GM18511 (cell line): Measurements from ENCODE around the gene FAM53A.
"Not testable (repeated sequence)": the region's sequence is repeated elsewhere in the genome, so short reads cannot be mapped to it uniquely, and the experiment has no call there.

Experiments used
- ATAC-seq: cut with Tn5 transposase; IDR thresholded peaks from one replicate; pipeline ENCODE4 v1.9.1; 2021; ENCODE audit warnings: mild to moderate bottlenecking, moderate library complexity; ENCODE audit not compliant: unreplicated experiment

Gene FAM53A

DNA sequence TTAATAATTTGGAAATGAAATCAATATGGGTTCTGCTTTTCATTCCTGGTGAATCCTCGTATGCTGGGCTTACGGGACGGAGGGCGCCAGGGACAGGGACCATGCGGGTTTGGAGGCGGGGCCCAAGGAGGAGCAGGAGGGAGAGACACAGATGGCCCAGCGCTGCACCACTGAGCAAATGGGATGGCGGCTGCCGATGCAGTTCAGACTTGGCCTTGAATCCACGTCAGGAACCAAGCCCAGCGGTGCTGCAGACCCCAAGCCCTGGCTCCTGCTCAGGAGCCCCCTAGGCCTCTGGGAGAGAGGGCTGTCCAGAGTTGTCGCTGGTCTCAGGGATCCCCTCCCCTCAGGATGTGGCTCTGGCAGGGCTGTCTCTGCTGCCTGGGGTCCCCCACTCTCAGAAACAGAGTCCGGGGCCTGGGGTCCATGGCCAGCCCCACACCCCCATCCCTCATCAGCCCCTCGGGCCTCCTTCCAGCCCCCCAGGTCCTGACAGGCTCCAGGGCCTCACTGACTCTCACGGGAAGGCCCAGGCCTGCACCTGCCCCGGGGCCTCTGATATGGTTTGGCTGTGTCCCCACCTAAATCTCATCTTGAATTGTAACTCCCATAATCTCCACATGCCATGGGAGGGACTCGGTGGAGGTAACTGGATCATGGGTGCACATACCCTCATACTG, 75.2 kb downstream of the FAM53A start:
- ATAC-seq = no peak

DNA sequence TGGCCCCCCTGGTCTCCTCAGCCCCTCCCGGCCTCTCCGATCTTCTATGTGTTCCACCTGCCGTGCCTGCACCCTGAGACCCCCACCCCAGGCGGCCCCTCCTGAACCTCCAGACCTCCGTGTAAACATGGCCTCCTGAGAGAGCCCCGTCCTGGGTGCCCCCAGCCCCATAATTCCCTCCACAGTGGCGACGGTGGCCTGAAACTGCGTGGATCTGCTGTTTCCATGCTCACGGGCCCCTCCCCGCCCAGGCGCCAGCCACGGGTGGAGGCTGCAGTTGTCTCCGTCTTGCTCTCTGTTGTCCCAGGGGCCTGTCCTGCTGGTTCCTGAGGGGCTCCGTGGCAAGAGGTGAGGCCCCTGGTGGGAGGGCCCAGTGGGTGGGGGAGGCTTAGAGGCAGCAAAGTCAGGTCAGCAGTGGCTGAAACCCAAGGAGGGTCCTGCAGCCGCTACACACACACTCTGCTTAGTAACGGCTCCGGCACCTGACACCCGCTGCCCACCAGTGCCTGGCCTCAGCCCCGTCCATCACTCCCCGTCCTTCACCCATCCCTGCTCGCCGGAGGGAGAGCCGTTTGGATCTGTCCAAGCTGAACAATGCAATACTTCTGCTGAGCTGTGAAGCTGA, 75.8 kb downstream of the FAM53A start:
- no peak for ATAC-seq

DNA sequence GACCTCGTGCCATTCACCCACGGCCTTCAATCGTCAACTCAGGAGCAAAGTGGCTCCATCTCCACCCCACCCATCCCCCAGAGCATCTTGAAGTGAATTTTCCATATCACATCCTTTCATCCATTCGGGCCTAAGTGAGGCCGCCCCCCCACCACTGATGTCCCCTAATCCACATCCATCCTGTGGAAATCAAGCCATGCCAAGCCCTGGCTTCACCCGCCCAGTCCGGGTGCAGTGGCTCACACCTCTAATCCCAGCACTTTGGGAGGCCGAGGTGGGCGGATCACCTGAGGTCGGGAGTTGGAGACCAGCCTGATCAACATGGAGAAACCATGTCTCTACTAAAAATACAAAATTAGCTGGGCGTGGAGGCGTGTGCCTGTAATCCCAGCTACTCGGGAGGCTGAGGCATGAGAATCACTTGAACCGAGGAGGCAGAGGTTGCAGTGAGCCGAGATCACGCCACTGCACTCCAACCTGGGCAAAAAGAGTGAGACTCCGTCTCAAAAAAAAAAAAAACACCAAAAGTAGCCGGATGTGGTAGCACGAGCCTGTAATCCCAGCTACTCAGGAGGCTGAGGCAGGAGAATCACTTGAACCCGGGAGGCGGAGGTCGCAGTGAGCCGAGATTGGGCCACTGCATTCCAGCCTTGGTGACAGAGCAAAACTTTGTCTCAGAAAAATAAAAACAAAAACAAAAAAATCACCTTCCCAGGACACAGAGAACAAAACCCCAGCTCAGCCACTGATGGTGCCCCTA, 76.5 kb downstream of the FAM53A start:
- not testable (repeated sequence) for ATAC-seq

DNA sequence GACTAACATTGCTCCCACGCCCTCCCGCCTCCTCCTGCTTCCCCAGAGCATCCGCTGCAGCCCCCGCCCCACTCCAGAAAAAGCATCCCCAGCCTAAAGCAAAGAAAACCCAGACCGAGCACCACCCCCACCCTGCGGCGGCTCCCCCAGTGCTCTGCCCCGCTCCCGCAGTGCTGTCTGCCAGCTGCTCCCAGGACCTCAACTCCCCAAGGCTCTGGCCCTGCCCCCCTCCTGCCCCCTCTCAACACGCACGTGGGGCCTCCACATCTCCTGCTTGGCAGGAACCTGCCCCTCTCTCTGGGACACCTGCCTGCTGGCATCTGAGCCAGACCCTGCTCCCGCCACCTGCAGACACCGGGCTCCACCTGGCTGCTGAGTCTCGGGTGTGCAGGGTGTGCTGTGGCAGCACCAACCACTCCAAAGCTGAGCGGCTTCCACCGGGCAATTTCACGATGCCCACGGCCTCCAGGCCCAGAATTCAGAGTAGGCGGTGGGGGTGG, 79.4 kb downstream of the FAM53A start:
- no peak for ATAC-seq

DNA sequence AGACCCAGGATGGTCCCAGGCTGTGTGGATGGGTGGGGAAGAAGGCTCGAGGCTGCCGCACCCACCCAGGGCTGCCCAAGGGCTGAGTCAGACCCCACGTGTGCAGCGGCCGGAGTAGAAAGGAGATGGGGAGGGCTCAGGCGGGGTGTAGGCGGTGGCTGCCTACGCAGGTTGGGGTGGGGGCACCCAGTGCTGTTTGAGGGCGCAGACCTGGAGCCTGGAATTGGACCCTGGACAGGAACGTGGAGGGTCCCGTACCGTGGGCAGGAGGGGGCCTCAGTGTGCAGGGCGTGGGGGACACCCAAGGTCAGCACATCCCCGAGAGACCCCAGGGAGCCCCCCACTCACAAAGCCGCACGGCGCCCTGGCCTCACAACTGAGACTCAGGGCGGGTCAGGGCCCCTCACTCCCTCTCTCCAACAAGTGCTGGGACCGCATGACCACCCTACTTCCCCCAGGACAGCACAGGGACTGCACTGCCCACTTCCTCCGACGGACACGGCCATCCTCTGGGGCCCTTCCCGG, 79.9 kb downstream of the FAM53A start:
- ATAC-seq = no peak

DNA sequence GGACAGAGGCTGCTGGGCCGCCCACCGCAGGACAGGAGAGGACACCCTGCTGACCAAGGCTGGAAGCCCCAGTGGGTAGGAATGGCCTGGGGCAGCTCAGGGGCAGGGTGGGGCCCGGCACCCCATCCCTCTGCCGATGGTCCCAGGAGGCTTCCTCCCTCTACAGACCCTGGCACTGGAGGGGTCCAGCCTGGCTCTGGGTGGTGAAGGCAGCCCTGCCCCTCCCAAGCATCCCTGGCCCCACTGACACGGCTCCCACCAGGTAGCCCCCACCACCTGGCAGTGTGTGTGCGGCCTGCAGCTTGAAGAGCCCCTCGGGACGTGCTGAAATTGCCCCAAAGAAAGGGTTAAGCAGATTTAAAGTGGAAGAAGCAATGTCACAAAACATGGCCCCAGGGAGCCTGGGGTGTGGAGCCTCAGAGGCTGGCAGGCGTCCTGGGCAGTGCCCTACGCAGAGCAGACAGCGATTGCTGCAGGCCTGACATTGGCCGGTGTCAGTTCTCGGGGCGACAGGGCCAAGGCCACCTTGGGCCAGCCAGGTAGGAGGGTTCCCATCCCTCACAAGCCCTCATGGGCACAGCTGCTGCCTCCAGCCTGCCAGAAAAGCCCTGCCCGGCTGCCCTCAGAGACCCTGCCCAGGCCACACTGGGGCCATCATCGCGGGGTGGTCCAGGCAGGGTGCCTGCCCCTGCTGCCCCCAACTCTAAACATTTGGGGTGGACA, 80.5 kb downstream of the FAM53A start:
- no peak for ATAC-seq

DNA sequence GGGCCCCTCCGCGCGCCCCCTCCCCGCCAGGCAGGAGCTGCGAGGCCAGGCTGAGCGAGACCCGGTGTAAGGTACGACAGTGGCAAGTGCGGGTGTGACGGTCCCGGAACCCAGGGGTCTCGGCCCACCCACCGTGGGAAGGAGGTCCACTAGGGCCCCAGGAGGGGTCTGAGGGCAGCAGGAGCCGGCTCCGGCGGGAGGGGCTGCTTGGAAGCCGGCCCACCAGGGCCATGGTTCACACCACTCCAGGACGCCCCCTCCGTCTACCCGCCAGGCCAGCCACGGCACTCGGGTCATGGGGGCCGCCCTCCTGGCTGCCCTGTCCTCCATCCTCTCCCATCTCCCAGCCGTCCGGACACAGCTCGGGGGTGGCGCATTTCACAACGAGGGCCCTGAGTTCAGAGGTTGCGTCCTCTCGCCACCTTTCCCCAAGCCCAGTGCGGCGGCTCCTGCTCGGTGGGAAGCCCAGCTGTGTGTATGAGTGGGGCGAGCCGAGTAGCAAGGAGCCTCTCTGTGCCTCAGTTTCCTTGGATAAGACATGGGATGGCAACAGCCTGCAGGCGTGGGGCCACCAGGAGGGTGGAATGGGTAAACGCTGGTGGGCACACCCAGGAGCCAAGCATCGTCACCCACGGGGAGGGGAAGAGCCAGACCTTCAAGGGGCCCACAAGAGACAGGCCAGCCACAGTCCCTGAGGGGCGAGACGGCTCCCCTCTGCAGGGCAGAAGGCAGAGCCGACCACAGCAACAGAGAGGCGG, 81.3 kb downstream of the FAM53A start:
- no peak for ATAC-seq

DNA sequence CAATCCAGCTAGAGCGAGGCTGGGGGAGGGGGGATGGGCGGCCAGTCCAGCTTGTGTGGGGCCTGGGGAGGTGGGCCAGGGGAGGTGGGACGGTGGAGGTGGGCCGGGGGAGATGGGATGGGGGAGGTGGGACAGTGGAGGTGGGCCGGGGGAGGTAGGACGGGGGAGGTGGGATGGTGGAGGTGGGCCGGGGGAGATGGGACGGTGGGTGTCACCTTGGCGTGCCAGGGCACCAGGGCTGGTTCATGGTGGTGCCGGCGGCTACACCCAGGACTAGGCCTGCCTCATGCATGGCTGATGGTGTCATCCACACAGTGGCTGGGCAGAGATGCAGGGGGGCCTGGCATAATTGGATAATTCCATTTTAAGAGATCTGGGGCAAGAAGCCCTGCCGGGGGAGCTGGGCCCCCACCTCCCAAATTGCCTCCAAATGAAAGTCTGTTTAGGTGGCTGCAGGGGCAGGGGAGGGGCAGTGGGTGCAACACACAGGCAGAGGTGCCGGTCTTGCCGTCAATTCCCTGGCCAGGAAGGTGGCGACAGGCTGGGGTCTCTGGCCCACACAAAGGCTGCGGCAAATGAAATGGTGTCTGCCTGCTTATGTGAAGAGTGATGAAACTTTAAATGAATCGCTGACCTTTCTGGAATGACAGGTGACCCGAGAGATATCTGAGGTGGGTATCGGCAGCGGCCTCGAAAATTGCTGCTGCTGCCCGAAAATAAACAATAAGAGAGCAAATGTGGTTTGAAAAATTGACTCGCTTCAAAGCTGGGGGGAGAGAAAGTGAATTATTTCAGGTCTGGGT, 82.1 kb downstream of the FAM53A start:
- no peak for ATAC-seq

DNA sequence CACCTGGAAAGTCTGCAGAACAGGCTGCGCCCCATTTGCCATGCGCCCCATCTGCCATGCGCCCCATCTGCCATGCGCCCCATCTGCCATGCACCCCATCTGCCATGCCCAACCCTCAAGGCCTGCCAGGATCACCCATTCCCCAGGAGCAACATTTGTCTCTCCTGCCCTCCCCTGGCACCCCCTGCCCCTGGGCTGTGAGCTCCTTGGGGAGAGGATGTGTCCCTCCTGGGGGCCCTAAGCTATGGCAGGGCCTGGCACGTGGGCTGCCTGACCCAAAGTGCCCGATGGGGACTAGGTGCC, 82.6 kb downstream of the FAM53A start:
- no peak for ATAC-seq

DNA sequence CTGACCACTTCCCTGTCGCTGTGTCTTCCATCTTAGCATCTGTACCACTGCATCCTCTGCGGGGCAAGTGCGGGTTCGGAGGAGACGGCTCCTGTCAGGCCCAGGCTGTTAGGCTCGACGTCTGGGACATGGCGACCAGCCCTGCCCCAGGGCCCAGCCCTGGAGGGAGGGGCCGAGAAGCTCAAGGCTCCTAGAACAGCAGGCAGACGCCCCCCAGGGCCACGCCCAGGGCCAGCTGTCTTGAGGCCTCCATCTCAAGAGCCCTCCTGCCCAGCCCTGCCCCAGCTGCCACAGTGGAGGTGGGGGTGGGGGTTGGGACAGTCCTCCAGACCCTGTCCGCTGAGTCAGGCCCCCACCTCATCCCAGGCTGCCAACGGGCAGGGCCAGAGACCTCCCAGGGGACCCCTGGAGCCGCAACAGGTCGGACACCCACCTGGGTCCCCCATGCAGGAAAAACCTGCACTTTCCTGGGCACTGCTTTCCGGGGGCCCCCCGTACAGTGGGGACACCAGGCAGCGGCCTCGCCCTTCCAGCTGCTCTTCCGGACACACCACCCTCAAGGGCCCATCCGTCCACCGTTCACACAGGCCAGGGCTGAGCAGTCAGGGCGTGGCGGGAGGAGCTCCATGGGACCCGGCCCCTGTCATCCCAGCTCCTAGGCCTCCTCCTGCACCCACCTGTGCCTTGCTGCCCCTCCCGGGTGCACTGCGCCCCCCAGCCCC, 83.1 kb downstream of the FAM53A start:
- no peak for ATAC-seq

DNA sequence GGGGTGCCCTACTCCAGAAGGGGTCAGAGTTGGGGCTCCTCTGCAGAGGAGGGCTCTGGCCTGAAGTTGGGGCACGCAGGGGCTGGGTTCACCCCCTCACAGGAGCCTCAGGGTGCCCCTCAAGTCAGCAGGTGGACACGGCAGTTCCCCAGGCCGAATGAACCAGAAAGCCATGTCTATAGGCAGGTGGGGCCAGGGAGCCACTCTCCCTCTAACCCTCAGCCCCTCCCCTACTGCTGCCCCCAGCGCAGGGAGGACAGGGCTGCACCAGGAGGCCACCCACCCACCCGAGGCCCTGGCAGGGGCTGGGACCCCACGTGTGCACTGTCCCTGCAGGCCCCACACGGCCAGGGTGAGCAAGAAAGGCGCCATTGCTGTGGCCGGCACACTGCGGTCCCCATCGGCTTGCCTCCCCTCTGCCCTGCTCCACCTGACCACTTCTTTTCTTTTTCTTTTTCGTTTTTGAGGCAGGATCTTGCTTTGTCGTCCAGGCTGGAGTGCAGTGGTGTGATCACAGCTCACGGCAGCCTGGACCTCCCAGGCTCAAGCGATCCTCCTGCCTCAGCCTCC, 83.8 kb downstream of the FAM53A start:
- ATAC-seq = no peak

DNA sequence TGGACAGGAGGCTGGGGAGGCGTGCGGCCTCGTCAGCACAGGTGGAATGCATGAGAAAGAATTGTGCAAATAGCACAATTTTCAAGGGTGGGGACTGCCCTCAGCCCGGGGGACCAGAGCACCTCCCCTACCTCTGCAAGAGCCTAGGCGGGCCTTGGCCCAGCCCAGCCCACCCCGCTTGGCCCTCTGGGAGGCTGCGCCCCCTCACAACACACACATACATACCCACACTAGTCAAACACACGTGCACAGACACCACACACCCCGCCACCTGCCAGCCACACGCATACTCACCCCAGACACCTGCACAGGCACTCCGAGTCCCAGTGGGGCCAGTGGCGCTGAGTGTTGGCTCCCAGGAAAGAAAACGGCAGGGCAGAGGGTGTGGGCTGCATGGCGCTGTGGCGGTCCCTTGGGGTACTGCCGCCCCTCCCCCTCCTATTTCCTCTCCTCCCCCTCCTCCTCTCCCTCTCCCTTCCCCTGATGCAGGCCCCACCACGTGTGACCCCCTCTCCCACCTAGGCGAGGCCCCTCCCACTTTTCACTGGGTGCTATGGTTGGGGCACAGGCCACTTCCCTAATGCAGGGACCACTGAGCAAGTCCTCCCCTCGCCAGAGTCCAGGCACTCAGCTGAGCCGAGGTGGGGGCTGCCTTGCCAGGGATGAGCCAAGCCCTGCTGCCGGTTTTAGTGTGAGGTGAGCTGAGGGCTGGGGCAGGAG, 84.5 kb downstream of the FAM53A start:
- ATAC-seq = no peak

DNA sequence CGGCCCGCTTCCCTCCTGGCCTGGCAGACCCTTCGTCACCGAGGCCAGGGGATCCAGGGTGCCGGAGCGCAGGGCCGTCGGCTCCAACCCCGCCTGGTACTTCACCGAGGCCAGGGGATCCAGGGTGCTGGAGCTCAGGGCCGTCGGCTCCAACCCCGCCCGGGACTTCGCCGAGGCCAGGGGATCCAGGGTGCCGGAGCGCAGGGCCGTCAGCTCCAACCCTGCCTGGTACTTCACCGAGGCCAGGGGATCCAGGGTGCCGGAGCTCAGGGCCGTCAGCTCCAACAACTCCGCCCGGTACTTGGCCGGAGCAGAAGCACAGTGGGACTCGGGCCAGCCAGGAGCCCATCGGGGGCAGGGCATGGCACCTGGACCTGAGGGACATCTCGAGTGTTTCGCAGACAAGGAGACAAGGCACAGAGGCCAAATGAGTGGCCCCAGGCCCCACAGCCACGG, 85.1 kb downstream of the FAM53A start:
- no peak for ATAC-seq

DNA sequence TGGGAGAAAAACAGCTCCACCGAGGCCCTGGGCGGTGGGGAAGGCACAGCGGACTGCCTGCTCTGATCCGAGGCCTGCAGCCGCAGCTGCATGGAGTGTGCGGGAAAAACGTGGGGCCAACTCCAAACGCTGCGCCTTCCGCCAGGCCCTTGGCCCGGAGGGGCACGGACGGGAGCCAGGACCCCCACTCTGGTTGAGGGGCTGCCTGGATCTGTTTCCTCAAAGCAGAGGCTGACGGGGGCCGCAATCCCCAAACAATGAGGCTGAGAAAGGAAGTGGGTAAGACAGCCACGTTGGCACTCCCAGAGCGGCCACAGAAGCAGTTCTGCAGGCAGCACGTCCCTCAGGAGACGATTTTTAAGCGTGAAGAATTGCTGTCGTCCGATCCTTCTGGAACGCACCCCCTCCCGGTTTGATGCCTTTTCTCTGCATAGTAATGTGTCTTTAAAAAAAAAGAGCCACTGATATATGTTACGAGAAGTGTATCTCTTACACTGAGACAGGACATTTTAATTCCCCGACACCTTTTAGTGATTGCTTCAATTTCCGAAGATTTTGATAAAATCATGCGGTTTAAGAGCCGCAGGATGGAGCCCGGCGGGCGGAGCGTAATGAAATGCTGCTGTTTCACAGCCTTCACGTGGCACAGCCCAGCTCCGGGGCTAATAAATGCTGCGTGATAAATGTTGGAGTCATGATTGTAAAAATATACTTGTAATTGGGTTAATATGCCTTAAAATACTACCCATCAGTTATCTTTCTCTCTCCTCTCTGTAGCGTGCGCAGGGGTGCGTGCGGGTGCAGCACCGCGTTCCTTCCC, 85.7 kb downstream of the FAM53A start:
- ATAC-seq = no peak

DNA sequence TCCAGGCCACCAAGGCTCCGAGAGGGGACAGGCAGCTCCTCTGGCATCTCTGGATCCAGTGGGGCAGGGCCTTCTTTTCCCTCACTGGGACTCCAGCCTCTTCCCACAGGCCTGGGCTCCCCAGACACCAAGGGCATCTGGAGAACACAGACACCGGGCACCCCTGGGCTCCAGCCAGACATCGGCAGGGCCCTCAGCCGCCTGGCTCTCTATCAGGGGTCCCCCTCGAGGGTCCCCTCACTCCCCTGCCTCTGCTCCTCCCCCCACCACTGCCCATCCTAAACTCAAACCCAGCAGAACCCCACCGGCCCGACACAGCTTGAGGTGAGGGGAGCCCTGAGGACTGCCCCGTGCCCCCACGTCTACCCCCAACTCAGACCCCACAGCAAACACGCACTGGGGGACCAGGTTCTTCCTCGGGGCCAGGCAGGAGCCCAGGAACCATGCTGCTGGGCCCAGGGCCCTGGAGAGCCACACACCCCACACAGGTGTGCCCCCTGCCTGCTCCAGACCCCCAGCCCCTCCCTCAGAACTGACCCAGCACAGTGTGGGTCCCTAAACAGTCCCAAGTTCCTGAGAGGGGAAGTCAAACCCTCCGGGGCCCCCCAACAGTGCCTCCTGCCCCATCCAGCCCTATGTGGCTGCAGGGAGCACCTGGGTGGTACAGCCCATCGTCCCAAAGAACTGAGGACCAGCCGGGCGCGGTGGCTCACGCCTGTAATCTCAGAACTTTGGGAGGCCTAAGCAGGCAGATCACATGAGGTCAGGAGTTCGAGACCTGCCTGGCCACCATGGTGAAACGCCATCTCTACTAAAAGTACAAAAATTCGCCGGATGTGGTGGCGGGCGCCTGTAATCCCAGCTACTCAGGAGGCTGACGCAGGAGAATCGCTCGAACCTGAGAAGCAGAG, 86.8 kb downstream of the FAM53A start:
- no peak for ATAC-seq

DNA sequence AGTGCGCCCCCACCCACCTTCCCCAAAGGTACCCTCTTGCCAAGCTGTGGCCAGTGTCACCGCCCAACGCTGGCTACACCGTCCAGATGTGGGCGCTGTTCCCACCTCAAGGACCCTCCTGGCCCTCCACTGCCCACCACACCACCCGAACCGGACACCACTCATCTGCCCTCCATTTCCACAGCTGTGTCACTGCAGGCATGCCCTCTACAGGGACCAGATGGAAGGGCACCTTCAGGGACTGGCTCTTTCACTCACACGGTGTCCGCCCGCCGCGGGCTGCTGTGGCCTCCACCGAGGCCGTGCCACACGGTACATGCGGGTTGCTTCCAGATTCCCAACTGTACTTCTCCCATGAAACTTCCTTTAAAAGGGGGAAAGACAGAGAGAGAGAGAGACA, 87.7 kb downstream of the FAM53A start:
- no peak for ATAC-seq
